ENCODE measurements around the gene MARCHF4.

Gene MARCHF4

DNA sequence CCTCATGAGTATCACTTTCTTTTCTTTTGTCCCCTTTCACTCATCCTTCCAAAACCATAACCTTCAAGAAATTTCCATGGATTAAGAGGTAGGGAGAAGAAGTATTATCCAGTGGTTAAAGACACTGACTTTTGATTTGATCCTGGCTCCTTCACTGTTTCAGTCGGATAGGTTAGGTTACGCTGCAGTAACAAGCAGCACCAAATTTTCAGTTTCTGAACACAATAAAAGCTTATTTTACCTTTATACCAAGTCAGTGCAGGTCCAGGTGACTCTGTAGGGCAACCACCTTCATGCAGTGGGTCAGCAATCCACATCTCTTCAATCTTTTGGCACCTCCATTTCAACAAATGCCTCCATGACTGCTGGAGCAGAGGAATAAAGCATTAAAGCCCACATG lies 15.0 kb upstream of the MARCHF4 start:
- TF ChIP-seq MAX (IDR thresholded peaks at IDR 0.05) = no peak
- no peak for TF ChIP-seq TCF12 (IDR thresholded peaks at IDR 0.05; ENCODE audit: low read depth)
- TF ChIP-seq EP300 (IDR thresholded peaks at IDR 0.05; ENCODE audit: borderline replicate concordance) = no peak
- TF ChIP-seq YY1 (IDR thresholded peaks at IDR 0.05; ENCODE audit: low read depth) = no peak
- TF ChIP-seq EGR1 (IDR thresholded peaks at IDR 0.05) = no peak
- TF ChIP-seq TEAD4 (IDR thresholded peaks at IDR 0.05) = no peak
- no peak for TF ChIP-seq NFIC (IDR thresholded peaks at IDR 0.05)
- no peak for TF ChIP-seq REST (IDR thresholded peaks at IDR 0.05; ENCODE audit: low read depth)
- TF ChIP-seq, protein P1, sequence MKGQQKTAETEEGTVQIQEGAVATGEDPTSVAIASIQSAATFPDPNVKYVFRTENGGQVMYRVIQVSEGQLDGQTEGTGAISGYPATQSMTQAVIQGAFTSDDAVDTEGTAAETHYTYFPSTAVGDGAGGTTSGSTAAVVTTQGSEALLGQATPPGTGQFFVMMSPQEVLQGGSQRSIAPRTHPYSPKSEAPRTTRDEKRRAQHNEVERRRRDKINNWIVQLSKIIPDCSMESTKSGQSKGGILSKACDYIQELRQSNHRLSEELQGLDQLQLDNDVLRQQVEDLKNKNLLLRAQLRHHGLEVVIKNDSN (IDR thresholded peaks at IDR 0.05) = no peak
- no peak for TF ChIP-seq TAF1 (IDR thresholded peaks at IDR 0.05; ENCODE audit: low read depth)
- no peak for TF ChIP-seq FOXM1 (IDR thresholded peaks at IDR 0.05; ENCODE audit: borderline replicate concordance, low read depth)

- TF ChIP-seq YY1 (IDR thresholded peaks at IDR 0.05; ENCODE audit: low read depth) (no peak), EP300 (IDR thresholded peaks at IDR 0.05; ENCODE audit: borderline replicate concordance) (no peak), FOXM1 (IDR thresholded peaks at IDR 0.05; ENCODE audit: borderline replicate concordance, low read depth) (no peak), TAF1 (IDR thresholded peaks at IDR 0.05; ENCODE audit: low read depth) (no peak), EGR1 (IDR thresholded peaks at IDR 0.05) (no peak), RAD21 (IDR thresholded peaks at IDR 0.05; ENCODE audit: low read depth) (no peak), ZBTB7A (IDR thresholded peaks at IDR 0.05; ENCODE audit: low read depth) (no peak), NFIC (IDR thresholded peaks at IDR 0.05) (no peak), TCF12 (IDR thresholded peaks at IDR 0.05; ENCODE audit: low read depth) (no peak), CEBPB (IDR thresholded peaks at IDR 0.05) (no peak), CREB1 (IDR thresholded peaks at IDR 0.05; ENCODE audit: low read depth) (no peak), REST (IDR thresholded peaks at IDR 0.05; ENCODE audit: low read depth) (no peak), TEAD4 (IDR thresholded peaks at IDR 0.05) (no peak)
Measured at GRCh38 chr2:216385478-216385877, 13.2 kb upstream of the MARCHF4 start.

- TF ChIP-seq CREB1 (IDR thresholded peaks at IDR 0.05; ENCODE audit: low read depth) (no peak), TAF1 (IDR thresholded peaks at IDR 0.05; ENCODE audit: low read depth) (no peak), YY1 (IDR thresholded peaks at IDR 0.05; ENCODE audit: low read depth) (no peak), NFIC (IDR thresholded peaks at IDR 0.05) (no peak), TCF12 (IDR thresholded peaks at IDR 0.05; ENCODE audit: low read depth) (no peak), TEAD4 (IDR thresholded peaks at IDR 0.05) (no peak), FOXM1 (IDR thresholded peaks at IDR 0.05; ENCODE audit: borderline replicate concordance, low read depth) (no peak), REST (IDR thresholded peaks at IDR 0.05; ENCODE audit: low read depth) (no peak), RAD21 (IDR thresholded peaks at IDR 0.05; ENCODE audit: low read depth) (no peak), EGR1 (IDR thresholded peaks at IDR 0.05) (no peak), ZBTB7A (IDR thresholded peaks at IDR 0.05; ENCODE audit: low read depth) (no peak), CEBPB (IDR thresholded peaks at IDR 0.05) (no peak), MAX (IDR thresholded peaks at IDR 0.05) (no peak), EP300 (IDR thresholded peaks at IDR 0.05; ENCODE audit: borderline replicate concordance) (no peak)
- TF ChIP-seq, protein P1 (IDR thresholded peaks at IDR 0.05) = no peak
Measured at GRCh38 chr2:216379977-216380376, 7.7 kb upstream of the MARCHF4 start.

DNA sequence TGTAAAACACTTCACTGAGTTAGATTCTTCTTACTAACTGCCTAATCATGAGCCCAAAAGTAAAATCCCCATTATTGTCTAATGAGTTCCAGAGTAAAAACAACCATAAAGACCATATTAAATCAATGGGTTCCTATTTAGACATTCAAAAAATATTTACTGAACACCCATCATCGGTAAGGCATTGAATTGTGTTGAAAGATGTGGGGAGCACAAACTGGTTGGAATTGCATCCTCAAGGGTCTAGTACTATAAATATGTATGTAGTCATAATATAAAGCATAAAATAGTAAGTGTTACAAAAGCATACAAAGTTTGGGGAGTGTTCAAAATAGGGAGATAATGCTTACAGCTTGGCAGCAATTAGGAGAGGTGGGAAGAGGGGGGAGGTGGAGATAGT lies 3.0 kb upstream of the MARCHF4 start:
- TF ChIP-seq TCF12 (IDR thresholded peaks at IDR 0.05; ENCODE audit: low read depth) (no peak), CEBPB (IDR thresholded peaks at IDR 0.05) (no peak), TEAD4 (IDR thresholded peaks at IDR 0.05) (no peak), EP300 (IDR thresholded peaks at IDR 0.05; ENCODE audit: borderline replicate concordance) (no peak), NFIC (IDR thresholded peaks at IDR 0.05) (no peak), RAD21 (IDR thresholded peaks at IDR 0.05; ENCODE audit: low read depth) (no peak), YY1 (IDR thresholded peaks at IDR 0.05; ENCODE audit: low read depth) (no peak), EGR1 (IDR thresholded peaks at IDR 0.05) (no peak)
